Testis (tissue), 3 donors: ENCODE data around the gene HTT. TPM values are rescaled to one million over a fixed set of nuclear protein-coding genes. Genes with fewer than 3 reads are reported as not detected.

Experiments
- DNase-seq: peaks from one replicate; pipeline ENCODE4 v3.0.0-alpha.2; 2019
- H3K27ac ChIP-seq, 2 donors: fragments of 200-600 bp; sonication (generic); one replicate each; pipeline ENCODE4 v1.5.1; 2019
- H3K27me3 ChIP-seq: fragments of 200-600 bp; sonication (generic); one replicate; pipeline ENCODE4 v1.5.1; 2019
- H3K36me3 ChIP-seq: fragments of 200-600 bp; sonication (generic); one replicate; pipeline ENCODE4 v1.5.1; 2017; ENCODE audit warnings: low read depth; ENCODE audit errors: missing control alignments
- H3K4me1 ChIP-seq: fragments of 200-600 bp; sonication (generic); one replicate; pipeline ENCODE4 v1.5.1; 2019
- H3K4me3 ChIP-seq, 2 donors: fragments of 200-600 bp; sonication (generic); one replicate each; pipeline ENCODE4 v1.5.1; 2017 to 2019
- H3K9me3 ChIP-seq: fragments of 200-600 bp; sonication (generic); one replicate; pipeline ENCODE4 v1.5.1; 2017
- POLR2A ChIP-seq: fragments of 450-650 bp; IDR thresholded peaks from one replicate; pipeline ENCODE4 v1.6.1; 2017; ENCODE audit warnings: antibody characterized with exemption, mild to moderate bottlenecking, moderate library complexity
- WGBS, 2 donors: methylation state at CpG; one replicate each; pipeline ENCODE4 v1.1.5; 2018; 5-methylcytosine and 5-hydroxymethylcytosine counted together
- intact Hi-C: fragments of 100-400 bp; cut with DNase I; formaldehyde crosslinking; loops from one replicate; pipeline ENCODE4 v1.15.1; 2023; ENCODE audit warnings: low total_unique reads
- polyA plus RNA-seq: library from polyadenylated mRNA; stranded (reverse); fragments of 350-450 nt; fragmentation: Illumina TruSeq; extraction: RNeasy Lipid Tissue Mini Kit (QIAGEN cat#74804); gene quantifications from one replicate; pipeline ENCODE4 v1.2.3, GENCODE V29; 2014; ENCODE audit warnings: low read depth, low replicate concordance; ENCODE audit not compliant: insufficient read depth
- total RNA-seq, 2 donors: library from RNA; depleted of rRNA; stranded (reverse); fragments of >200 nt; gene quantifications; one replicate each; pipeline ENCODE4 v1.2.3, GENCODE V29; 2016
- TF ChIP-seq, protein P1 (sequence below), 3 experiments: fragments of 450-650 bp in 2 of 3; fragments of 200-600 bp in 1 of 3; sonication (generic) in 1 of 3; IDR thresholded peaks; one replicate each; pipeline ENCODE4 v1.5.1; 2016 to 2019; ENCODE audit warnings: antibody characterized with exemption in 3 of 3, mild to moderate bottlenecking in 2 of 3, moderate library complexity in 1 of 3

The HTT gene
- total and polyA plus RNA-seq, 3 donors from 2014 or later = 45.2 to 168 (median 146) TPM

DNA sequence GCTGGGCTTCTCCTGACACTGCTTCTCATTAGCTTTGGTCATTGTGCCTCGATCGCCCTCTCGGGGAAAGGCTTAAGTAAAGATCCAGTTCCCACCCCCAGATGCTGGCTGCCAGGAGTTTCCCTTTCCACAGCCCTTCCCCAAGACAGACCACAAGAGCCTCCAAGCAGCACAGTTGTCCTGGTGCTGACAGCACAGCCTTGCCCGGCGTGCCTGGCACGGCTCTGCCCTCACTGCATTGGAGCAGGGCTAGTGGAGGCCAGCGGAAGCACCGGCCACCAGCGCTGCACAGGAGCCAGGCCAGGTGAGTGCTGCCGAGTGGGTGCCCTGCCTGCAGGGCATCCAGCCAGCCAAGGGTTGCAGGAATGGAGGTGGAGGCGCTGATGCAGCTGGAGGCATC, 164.8 kb downstream of the HTT start:
- intact Hi-C loops = no loop called here
- Histone ChIP-seq H3K36me3 (no peaks in the 10 kb centered on the region), H3K4me1 (no peaks in the 10 kb centered on the region)

DNA sequence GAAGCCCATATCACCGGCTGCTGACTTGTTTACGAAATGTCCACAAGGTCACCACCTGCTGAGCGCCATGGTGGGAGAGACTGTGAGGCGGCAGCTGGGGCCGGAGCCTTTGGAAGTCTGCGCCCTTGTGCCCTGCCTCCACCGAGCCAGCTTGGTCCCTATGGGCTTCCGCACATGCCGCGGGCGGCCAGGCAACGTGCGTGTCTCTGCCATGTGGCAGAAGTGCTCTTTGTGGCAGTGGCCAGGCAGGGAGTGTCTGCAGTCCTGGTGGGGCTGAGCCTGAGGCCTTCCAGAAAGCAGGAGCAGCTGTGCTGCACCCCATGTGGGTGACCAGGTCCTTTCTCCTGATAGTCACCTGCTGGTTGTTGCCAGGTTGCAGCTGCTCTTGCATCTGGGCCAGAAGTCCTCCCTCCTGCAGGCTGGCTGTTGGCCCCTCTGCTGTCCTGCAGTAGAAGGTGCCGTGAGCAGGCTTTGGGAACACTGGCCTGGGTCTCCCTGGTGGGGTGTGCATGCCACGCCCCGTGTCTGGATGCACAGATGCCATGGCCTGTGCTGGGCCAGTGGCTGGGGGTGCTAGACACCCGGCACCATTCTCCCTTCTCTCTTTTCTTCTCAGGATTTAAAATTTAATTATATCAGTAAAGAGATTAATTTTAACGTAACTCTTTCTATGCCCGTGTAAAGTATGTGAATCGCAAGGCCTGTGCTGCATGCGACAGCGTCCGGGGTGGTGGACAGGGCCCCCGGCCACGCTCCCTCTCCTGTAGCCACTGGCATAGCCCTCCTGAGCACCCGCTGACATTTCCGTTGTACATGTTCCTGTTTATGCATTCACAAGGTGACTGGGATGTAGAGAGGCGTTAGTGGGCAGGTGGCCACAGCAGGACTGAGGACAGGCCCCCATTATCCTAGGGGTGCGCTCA, 165.8 kb downstream of the HTT start:
- intact Hi-C loops = no loop called here
- no peak overlapping the region for H3K4me3 ChIP-seq
- no peak for DNase-seq
- no peaks in the 10 kb centered on the region for H3K4me1 ChIP-seq
- no peaks in the 10 kb centered on the region for H3K36me3 ChIP-seq
- no peak overlapping the region for H3K27ac ChIP-seq
- no peaks in the 10 kb centered on the region for H3K27me3 ChIP-seq
- H3K9me3 ChIP-seq = no peaks in the 10 kb centered on the region
- TF ChIP-seq, protein P1, sequence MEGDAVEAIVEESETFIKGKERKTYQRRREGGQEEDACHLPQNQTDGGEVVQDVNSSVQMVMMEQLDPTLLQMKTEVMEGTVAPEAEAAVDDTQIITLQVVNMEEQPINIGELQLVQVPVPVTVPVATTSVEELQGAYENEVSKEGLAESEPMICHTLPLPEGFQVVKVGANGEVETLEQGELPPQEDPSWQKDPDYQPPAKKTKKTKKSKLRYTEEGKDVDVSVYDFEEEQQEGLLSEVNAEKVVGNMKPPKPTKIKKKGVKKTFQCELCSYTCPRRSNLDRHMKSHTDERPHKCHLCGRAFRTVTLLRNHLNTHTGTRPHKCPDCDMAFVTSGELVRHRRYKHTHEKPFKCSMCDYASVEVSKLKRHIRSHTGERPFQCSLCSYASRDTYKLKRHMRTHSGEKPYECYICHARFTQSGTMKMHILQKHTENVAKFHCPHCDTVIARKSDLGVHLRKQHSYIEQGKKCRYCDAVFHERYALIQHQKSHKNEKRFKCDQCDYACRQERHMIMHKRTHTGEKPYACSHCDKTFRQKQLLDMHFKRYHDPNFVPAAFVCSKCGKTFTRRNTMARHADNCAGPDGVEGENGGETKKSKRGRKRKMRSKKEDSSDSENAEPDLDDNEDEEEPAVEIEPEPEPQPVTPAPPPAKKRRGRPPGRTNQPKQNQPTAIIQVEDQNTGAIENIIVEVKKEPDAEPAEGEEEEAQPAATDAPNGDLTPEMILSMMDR (IDR thresholded peaks at IDR 0.05) = no peak
- no peak for TF ChIP-seq POLR2A
- 82 to 94% methylated on average over 16 to 29 of the region's 29 CpGs for WGBS, 2 donors

More for the DNA sequence above, 164.8 kb downstream of the HTT start:
- Histone ChIP-seq H3K9me3 (no peaks in the 10 kb centered on the region), H3K27ac (no peak overlapping the region), H3K4me3 (no peak overlapping the region), H3K27me3 (no peaks in the 10 kb centered on the region)
- TF ChIP-seq, protein P1 (IDR thresholded peaks at IDR 0.05) = no peak
- no peak for TF ChIP-seq POLR2A
- 94 to 95% methylated on average over 9 to 10 of the region's 11 CpGs for WGBS, 2 donors
- no peak for DNase-seq

DNA sequence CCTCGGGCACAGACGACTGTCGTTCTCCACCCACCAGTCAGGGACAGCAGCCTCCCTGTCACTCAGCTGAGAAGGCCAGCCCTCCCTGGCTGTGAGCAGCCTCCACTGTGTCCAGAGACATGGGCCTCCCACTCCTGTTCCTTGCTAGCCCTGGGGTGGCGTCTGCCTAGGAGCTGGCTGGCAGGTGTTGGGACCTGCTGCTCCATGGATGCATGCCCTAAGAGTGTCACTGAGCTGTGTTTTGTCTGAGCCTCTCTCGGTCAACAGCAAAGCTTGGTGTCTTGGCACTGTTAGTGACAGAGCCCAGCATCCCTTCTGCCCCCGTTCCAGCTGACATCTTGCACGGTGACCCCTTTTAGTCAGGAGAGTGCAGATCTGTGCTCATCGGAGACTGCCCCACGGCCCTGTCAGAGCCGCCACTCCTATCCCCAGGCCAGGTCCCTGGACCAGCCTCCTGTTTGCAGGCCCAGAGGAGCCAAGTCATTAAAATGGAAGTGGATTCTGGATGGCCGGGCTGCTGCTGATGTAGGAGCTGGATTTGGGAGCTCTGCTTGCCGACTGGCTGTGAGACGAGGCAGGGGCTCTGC, 166.5 kb downstream of the HTT start:
- Histone ChIP-seq H3K27me3 (no peaks in the 10 kb centered on the region), H3K27ac (no peak overlapping the region), H3K36me3 (no peaks in the 10 kb centered on the region), H3K4me3 (no peak overlapping the region), H3K4me1 (no peaks in the 10 kb centered on the region), H3K9me3 (no peaks in the 10 kb centered on the region)
- intact Hi-C loops = no loop called here
- TF ChIP-seq POLR2A = no peak
- TF ChIP-seq, protein P1 (IDR thresholded peaks at IDR 0.05) = no peak
- WGBS, 2 donors = 78 to 89% methylated on average over 11 to 13 of the region's 13 CpGs
- DNase-seq = no peak

DNA sequence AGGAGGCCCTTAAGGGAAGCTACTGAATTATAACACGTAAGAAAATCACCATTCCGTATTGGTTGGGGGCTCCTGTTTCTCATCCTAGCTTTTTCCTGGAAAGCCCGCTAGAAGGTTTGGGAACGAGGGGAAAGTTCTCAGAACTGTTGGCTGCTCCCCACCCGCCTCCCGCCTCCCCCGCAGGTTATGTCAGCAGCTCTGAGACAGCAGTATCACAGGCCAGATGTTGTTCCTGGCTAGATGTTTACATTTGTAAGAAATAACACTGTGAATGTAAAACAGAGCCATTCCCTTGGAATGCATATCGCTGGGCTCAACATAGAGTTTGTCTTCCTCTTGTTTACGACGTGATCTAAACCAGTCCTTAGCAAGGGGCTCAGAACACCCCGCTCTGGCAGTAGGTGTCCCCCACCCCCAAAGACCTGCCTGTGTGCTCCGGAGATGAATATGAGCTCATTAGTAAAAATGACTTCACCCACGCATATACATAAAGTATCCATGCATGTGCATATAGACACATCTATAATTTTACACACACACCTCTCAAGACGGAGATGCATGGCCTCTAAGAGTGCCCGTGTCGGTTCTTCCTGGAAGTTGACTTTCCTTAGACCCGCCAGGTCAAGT, 167.5 kb downstream of the HTT start:
- Histone ChIP-seq H3K27me3 (no peaks in the 10 kb centered on the region), H3K4me3 (no peak overlapping the region), H3K9me3 (no peaks in the 10 kb centered on the region), H3K27ac (no peak overlapping the region), H3K4me1 (no peaks in the 10 kb centered on the region), H3K36me3 (no peaks in the 10 kb centered on the region)
- TF ChIP-seq, protein P1 (IDR thresholded peaks at IDR 0.05) = no peak
- no peak for TF ChIP-seq POLR2A
- intact Hi-C loops = no loop called here
- 67 to 76% methylated on average over 17 of the region's 17 CpGs for WGBS, 2 donors
- DNase-seq = peak; percentile 45
